ENCODE results near the gene RPS6KA5.

DNA sequence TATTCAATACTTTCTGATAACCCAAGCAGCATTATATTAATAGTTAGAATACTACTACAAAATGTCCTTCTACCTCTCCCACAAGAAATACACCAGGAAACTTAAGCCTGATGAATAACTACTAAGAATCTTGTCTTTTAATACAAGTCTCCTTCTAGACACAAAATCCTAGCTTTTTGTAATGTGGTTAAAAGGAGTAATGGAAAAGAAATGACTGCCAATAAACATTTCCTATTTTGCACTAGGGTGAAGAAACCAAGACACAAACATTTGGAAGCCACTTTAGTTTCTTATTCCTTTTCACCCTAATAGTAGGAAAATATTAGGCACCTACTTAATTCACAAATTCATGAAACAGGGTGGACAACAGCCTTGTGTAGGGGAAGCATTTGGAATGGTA lies 192.9 kb downstream of the RPS6KA5 start:
- TF ChIP-seq, protein P1, sequence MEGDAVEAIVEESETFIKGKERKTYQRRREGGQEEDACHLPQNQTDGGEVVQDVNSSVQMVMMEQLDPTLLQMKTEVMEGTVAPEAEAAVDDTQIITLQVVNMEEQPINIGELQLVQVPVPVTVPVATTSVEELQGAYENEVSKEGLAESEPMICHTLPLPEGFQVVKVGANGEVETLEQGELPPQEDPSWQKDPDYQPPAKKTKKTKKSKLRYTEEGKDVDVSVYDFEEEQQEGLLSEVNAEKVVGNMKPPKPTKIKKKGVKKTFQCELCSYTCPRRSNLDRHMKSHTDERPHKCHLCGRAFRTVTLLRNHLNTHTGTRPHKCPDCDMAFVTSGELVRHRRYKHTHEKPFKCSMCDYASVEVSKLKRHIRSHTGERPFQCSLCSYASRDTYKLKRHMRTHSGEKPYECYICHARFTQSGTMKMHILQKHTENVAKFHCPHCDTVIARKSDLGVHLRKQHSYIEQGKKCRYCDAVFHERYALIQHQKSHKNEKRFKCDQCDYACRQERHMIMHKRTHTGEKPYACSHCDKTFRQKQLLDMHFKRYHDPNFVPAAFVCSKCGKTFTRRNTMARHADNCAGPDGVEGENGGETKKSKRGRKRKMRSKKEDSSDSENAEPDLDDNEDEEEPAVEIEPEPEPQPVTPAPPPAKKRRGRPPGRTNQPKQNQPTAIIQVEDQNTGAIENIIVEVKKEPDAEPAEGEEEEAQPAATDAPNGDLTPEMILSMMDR (IDR thresholded peaks at IDR 0.05; ENCODE audit: low read depth, low read length, poor library complexity, severe bottlenecking) = no peak
- TF ChIP-seq EZH2phosphoT487 (IDR thresholded peaks at IDR 0.05; ENCODE audit: borderline replicate concordance, low read length) = no peak

Data from DOHH2 (cell line).